ENCODE data around the gene SBNO2.

- TF ChIP-seq, protein P1, sequence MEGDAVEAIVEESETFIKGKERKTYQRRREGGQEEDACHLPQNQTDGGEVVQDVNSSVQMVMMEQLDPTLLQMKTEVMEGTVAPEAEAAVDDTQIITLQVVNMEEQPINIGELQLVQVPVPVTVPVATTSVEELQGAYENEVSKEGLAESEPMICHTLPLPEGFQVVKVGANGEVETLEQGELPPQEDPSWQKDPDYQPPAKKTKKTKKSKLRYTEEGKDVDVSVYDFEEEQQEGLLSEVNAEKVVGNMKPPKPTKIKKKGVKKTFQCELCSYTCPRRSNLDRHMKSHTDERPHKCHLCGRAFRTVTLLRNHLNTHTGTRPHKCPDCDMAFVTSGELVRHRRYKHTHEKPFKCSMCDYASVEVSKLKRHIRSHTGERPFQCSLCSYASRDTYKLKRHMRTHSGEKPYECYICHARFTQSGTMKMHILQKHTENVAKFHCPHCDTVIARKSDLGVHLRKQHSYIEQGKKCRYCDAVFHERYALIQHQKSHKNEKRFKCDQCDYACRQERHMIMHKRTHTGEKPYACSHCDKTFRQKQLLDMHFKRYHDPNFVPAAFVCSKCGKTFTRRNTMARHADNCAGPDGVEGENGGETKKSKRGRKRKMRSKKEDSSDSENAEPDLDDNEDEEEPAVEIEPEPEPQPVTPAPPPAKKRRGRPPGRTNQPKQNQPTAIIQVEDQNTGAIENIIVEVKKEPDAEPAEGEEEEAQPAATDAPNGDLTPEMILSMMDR (IDR thresholded peaks at IDR 0.05), result no peak
- no peak for TF ChIP-seq EZH2phosphoT487 (IDR thresholded peaks at IDR 0.05)
Observed at GRCh38 chr19:1158885-1159448, 15.1 kb downstream of the SBNO2 start.

Data from neural progenitor cell (in vitro differentiated cells).